Tibial nerve (tissue), 3 donors: ENCODE results near the gene COG5.

ENCODE experiments used
- CTCF ChIP-seq, 5 experiments: fragments of 200-600 bp in 3 of 5; fragments of 450-650 bp in 2 of 5; sonication (generic) in 3 of 5; IDR thresholded peaks; one replicate each; pipeline ENCODE4 v1.5.1; 2016 to 2019; ENCODE audit warnings: antibody characterized with exemption in 5 of 5, mild to moderate bottlenecking in 3 of 5, moderate library complexity in 2 of 5
- POLR2A ChIP-seq, 2 donors: fragments of 450-650 bp; IDR thresholded peaks; one replicate each; pipeline ENCODE4 v1.6.1; 2017; ENCODE audit warnings: antibody characterized with exemption in 2 of 2, mild to moderate bottlenecking in 2 of 2, moderate library complexity in 2 of 2

- TF ChIP-seq POLR2A (IDR thresholded peaks at IDR 0.05), result no peak
- TF ChIP-seq CTCF (IDR thresholded peaks at IDR 0.05), result no peak
Observed at GRCh38 chr7:107494884-107495283, 68.8 kb downstream of the COG5 start.
